ENCODE results near the gene PEF1. TPM values are rescaled to one million over a fixed set of nuclear protein-coding genes. Genes with fewer than 3 reads are reported as not detected.

PEF1 gene
- total and polyA plus RNA-seq, 2 experiments from 2014 or later: 22.3 to 68.5 TPM

- TF ChIP-seq ZNF462 (CRISPR knock-in tag; IDR thresholded peaks at IDR 0.05) (no peak), CREB1 (CRISPR knock-in tag; IDR thresholded peaks at IDR 0.05; ENCODE audit: low read depth) (no peak), REST (IDR thresholded peaks at IDR 0.05; ENCODE audit: unreplicated experiment) (no peak), NANOG (IDR thresholded peaks at IDR 0.05; ENCODE audit: borderline replicate concordance) (no peak), EZH2 (IDR thresholded peaks at IDR 0.05; ENCODE audit: low read depth, unreplicated experiment) (no peak)
Measured at GRCh38 chr1:31623365-31623764, 21.3 kb downstream of the PEF1 start (continued).

All from GM23338 (cell line).